Natural killer cell (primary cell): Measurements from ENCODE around the gene CCDC28A. TPM values are rescaled to one million over a fixed set of nuclear protein-coding genes. Genes with fewer than 3 reads are reported as not detected.

Source experiments
- ATAC-seq, 3 donors: fragments of 150-1000 bp in 2 of 3; fragments of 200-7000 bp in 1 of 3; cut with Tn5 transposase; 1 replicate in 1 of 3; 2 replicates in 2 of 3; pipeline ENCODE4 v1.10.0; 2021; ENCODE audit warnings: mild to moderate bottlenecking in 2 of 3, moderate library complexity in 2 of 3
- DNase-seq, 2 donors: peaks; one replicate each; pipeline versions ENCODE4 v3.0.0 to v3.0.0-alpha.2; 2013 to 2021; ENCODE audit warnings: mixed read lengths in 1 of 2
- H3K27ac ChIP-seq: one replicate; pipeline ENCODE4 v1.5.1; 2013; ENCODE audit warnings: mild to moderate bottlenecking, low read length
- H3K27me3 ChIP-seq: one replicate; pipeline ENCODE4 v1.6.1; 2013; ENCODE audit warnings: low read length; ENCODE audit not compliant: control insufficient read depth, insufficient read depth
- H3K36me3 ChIP-seq: one replicate; pipeline ENCODE4 v1.6.1; 2013; ENCODE audit warnings: low read length; ENCODE audit not compliant: control insufficient read depth, insufficient read depth
- H3K4me1 ChIP-seq: one replicate; pipeline ENCODE4 v1.6.1; 2013; ENCODE audit warnings: low read length; ENCODE audit not compliant: control insufficient read depth, insufficient read depth
- H3K4me3 ChIP-seq: one replicate; pipeline ENCODE4 v1.5.1; 2013; ENCODE audit warnings: low read length
- H3K9me3 ChIP-seq: one replicate; pipeline ENCODE4 v1.6.1; 2013; ENCODE audit warnings: low read length; ENCODE audit not compliant: control insufficient read depth, insufficient read depth
- H3K27ac Mint-ChIP-seq, 2 donors: one replicate each; pipeline ENCODE4 v1.8.0; 2022; ENCODE audit warnings: mild to moderate bottlenecking in 2 of 2, mixed read lengths in 2 of 2, moderate library complexity in 1 of 2
- H3K27me3 Mint-ChIP-seq, 2 donors: one replicate each; pipeline ENCODE4 v1.8.0; 2022; ENCODE audit warnings: low read depth in 2 of 2, mixed read lengths in 2 of 2
- H3K36me3 Mint-ChIP-seq: one replicate; pipeline ENCODE4 v1.8.0; 2022; ENCODE audit warnings: mixed read lengths
- H3K4me1 Mint-ChIP-seq, 2 donors: one replicate each; pipeline ENCODE4 v1.8.0; 2022; ENCODE audit warnings: mixed read lengths in 2 of 2
- H3K4me3 Mint-ChIP-seq: one replicate; pipeline ENCODE4 v1.8.0; 2022; ENCODE audit warnings: mild to moderate bottlenecking, moderate library complexity, mixed read lengths
- H3K9me3 Mint-ChIP-seq, 2 donors: one replicate each; pipeline ENCODE4 v1.8.0; 2022; ENCODE audit warnings: mixed read lengths in 2 of 2
- WGBS: methylation state at CpG from one replicate; pipeline ENCODE4 v1.1.7; 2013; ENCODE audit warnings: missing lambda C conversion rate; ENCODE audit not compliant: insufficient coverage; 5-methylcytosine and 5-hydroxymethylcytosine counted together
- intact Hi-C: fragments of 100-400 bp; cut with micrococcal nuclease; formaldehyde crosslinking; loops from one replicate; pipeline ENCODE4 v1.14.2; 2022
- total RNA-seq, 4 donors: library from RNA; stranded (reverse); fragments of 120-200 nt in 1 of 4; gene quantifications; one replicate each; pipeline versions ENCODE4 v1.2.3 to v1.2.4, GENCODE V29; 2013 to 2022
- TF ChIP-seq, protein P1 (sequence below): fragments of 200-600 bp; IDR thresholded peaks from one replicate; pipeline ENCODE4 v1.8.0; 2022; ENCODE audit warnings: antibody characterized with exemption

CCDC28A gene
- total RNA-seq, 3 donors from 2014 or later (not counting 1 experiment from before 2014, with no cell fraction given) = 22.2 to 25.4 (median 24.3) TPM

DNA sequence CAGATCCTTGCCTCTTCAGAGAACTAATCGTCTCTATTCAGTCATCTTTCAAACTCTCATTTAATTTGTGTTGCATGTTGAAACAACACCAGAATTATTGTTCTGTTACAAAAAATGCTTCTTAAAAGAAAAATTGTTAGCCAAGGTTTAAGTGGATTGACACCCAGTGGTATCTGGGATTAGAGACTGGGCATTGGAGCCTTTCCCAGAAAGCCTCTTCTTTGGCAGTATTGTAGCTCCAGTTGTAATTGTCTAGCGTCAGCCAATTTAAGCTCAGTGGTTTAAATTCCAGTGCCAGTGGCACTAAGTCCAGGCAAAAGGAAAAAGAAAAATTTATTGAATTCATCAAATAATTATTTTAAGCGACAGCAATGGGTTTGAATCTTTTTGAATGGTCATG, 801 bp downstream of the CCDC28A start:
- H3K4me3 Mint-ChIP-seq = peak overlapping the region; percentile 100
- 28% methylated on average over 2 of the region's 3 CpGs for WGBS
- no peaks in the 10 kb centered on the region for H3K9me3 Mint-ChIP-seq
- Histone ChIP-seq H3K4me3 (peak overlapping the region; percentile 94), H3K9me3 (no peaks in the 10 kb centered on the region), H3K27me3 (no peaks in the 10 kb centered on the region), H3K36me3 (peaks cover 15% of the 10 kb centered on the region), H3K27ac (peak overlapping the region; percentile 95), H3K4me1 (peaks cover 4% of the 10 kb centered on the region)
- H3K27ac Mint-ChIP-seq = peak overlapping the region; percentile 99 to 100
- TF ChIP-seq, protein P1, sequence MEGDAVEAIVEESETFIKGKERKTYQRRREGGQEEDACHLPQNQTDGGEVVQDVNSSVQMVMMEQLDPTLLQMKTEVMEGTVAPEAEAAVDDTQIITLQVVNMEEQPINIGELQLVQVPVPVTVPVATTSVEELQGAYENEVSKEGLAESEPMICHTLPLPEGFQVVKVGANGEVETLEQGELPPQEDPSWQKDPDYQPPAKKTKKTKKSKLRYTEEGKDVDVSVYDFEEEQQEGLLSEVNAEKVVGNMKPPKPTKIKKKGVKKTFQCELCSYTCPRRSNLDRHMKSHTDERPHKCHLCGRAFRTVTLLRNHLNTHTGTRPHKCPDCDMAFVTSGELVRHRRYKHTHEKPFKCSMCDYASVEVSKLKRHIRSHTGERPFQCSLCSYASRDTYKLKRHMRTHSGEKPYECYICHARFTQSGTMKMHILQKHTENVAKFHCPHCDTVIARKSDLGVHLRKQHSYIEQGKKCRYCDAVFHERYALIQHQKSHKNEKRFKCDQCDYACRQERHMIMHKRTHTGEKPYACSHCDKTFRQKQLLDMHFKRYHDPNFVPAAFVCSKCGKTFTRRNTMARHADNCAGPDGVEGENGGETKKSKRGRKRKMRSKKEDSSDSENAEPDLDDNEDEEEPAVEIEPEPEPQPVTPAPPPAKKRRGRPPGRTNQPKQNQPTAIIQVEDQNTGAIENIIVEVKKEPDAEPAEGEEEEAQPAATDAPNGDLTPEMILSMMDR = no peak
- H3K4me1 Mint-ChIP-seq = peaks cover 18 to 30% of the 10 kb centered on the region in 2 donors
- no peaks in the 10 kb centered on the region for H3K36me3 Mint-ChIP-seq
- DNase-seq (no peak), ATAC-seq (no peak)
- intact Hi-C loops = loop anchor here (5.0 kb wide), 2 partner anchors 358 to 598 kb away; partner anchors contain the start of gene CITED2
- no peaks in the 10 kb centered on the region for H3K27me3 Mint-ChIP-seq

DNA sequence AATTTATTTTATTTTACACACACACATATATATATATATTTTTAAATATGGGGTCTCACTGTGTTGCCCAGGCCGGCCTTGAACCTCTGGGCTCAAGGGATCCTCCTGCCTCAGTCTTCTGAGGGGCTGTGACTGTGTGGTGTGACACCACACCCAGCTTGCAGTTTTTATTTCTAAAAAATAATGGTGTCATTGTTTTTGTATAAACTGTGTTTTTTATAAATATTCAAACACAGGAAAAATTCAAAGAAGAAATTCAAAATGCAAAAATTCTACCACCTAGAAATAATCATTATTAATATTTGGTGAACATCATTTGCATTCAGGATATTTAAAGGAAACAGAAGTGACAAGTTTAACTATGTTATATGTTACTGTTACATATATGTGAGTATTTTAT, 3.1 kb downstream of the CCDC28A start:
- Histone ChIP-seq H3K4me1 (peaks cover 4% of the 10 kb centered on the region), H3K9me3 (no peaks in the 10 kb centered on the region), H3K36me3 (peaks cover 23% of the 10 kb centered on the region), H3K4me3 (no peak overlapping the region), H3K27me3 (no peaks in the 10 kb centered on the region), H3K27ac (no peak overlapping the region)
- Mint-ChIP-seq H3K4me1 (peaks cover 18 to 30% of the 10 kb centered on the region in 2 donors), H3K27me3 (no peaks in the 10 kb centered on the region), H3K4me3 (no peak overlapping the region), H3K27ac (no peak overlapping the region), H3K9me3 (no peaks in the 10 kb centered on the region), H3K36me3 (peaks cover 10% of the 10 kb centered on the region)
- WGBS = no CpG with 5 or more reads among the region's 1 CpG
- TF ChIP-seq, protein P1 = no peak
- ATAC-seq = no peak
- intact Hi-C loops = no loop called here
- DNase-seq = no peak

GRCh38 chr6:138778331-138778730, 4.8 kb downstream of the CCDC28A start:
- Histone ChIP-seq H3K27ac (no peak overlapping the region), H3K27me3 (no peaks in the 10 kb centered on the region), H3K9me3 (no peaks in the 10 kb centered on the region), H3K36me3 (peaks cover 33% of the 10 kb centered on the region), H3K4me3 (no peak overlapping the region), H3K4me1 (no peaks in the 10 kb centered on the region)
- intact Hi-C loops = no loop called here
- TF ChIP-seq, protein P1 = no peak
- no peak overlapping the region for H3K27ac Mint-ChIP-seq
- no peaks in the 10 kb centered on the region for H3K27me3 Mint-ChIP-seq
- peaks cover 21% of the 10 kb centered on the region for H3K36me3 Mint-ChIP-seq
- 100% methylated on average over 4 of the region's 6 CpGs for WGBS
- ATAC-seq = no peak
- no peak for DNase-seq
- H3K4me3 Mint-ChIP-seq = no peak overlapping the region
- H3K9me3 Mint-ChIP-seq = no peaks in the 10 kb centered on the region
- H3K4me1 Mint-ChIP-seq = peaks cover 11 to 18% of the 10 kb centered on the region in 2 donors

DNA sequence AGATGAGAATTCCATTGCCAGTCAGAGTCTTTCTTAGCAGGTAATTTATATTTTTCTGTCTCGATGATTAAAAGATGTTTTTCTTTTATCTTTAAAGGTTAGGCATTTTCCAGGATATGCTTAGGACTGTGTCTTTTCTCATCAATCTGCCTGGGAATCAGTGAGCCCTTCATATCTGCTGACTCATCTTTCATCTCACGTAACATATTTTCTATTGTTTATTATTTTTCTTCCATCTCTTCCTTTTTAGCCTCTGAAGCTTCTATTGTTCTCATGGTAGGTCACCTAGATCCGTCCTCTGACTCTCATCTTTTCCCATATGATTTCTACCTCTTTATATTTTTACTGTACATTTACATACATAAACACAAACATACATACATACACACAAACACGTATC, 8.7 kb downstream of the CCDC28A start:
- H3K36me3 Mint-ChIP-seq = peaks cover 21% of the 10 kb centered on the region
- Histone ChIP-seq H3K27ac (no peak overlapping the region), H3K4me3 (no peak overlapping the region), H3K4me1 (no peaks in the 10 kb centered on the region), H3K36me3 (peaks cover 39% of the 10 kb centered on the region), H3K9me3 (no peaks in the 10 kb centered on the region), H3K27me3 (no peaks in the 10 kb centered on the region)
- TF ChIP-seq, protein P1 = no peak
- H3K4me3 Mint-ChIP-seq = no peak overlapping the region
- no peak overlapping the region for H3K27ac Mint-ChIP-seq
- H3K27me3 Mint-ChIP-seq = no peaks in the 10 kb centered on the region
- intact Hi-C loops = no loop called here
- ATAC-seq (no peak), DNase-seq (no peak)
- H3K4me1 Mint-ChIP-seq = peaks cover 0 to 3% of the 10 kb centered on the region in 2 donors
- WGBS = 95% methylated on average over 3 of the region's 4 CpGs
- no peaks in the 10 kb centered on the region for H3K9me3 Mint-ChIP-seq
